ENCODE measurements around the gene MORF4L1. TPM values are rescaled to one million over a fixed set of nuclear protein-coding genes. Genes with fewer than 3 reads are reported as not detected.
"Not testable (repeated sequence)": the region's sequence is repeated elsewhere in the genome, so short reads cannot be mapped to it uniquely, and the experiment has no call there.

MORF4L1 gene
- total RNA-seq, 4 donors from 2014 or later, result 106 to 955 (median 278) TPM

- Histone ChIP-seq H3K27me3 (no peaks in the 10 kb centered on the region), H3K4me1 (no peaks in the 10 kb centered on the region), H3K9me3 (no peaks in the 10 kb centered on the region), H3K36me3 (no peaks in the 10 kb centered on the region), H3K4me3 (no peak overlapping the region), H3K27ac (no peak overlapping the region)
- no peak for DNase-seq
- no peak for TF ChIP-seq POLR2A (IDR thresholded peaks at IDR 0.05)
- TF ChIP-seq CTCF (IDR thresholded peaks at IDR 0.05), result no peak
- intact Hi-C loops (cut with DNase I; ENCODE audit: low total_unique reads), result no loop called here
Measured at GRCh38 chr15:78836333-78836732, 36.4 kb upstream of the MORF4L1 start.

- intact Hi-C loops (cut with DNase I; ENCODE audit: low total_unique reads), result no loop called here
Measured at GRCh38 chr15:78837131-78837530, 35.6 kb upstream of the MORF4L1 start.

GRCh38 chr15:78837543-78837942 lies 35.1 kb upstream of the MORF4L1 start:
- intact Hi-C loops (cut with DNase I; ENCODE audit: low total_unique reads), result no loop called here
- no peak overlapping the region for H3K27ac ChIP-seq
- no peak overlapping the region for H3K4me3 ChIP-seq
- H3K4me1 ChIP-seq, result no peaks in the 10 kb centered on the region
- H3K27me3 ChIP-seq, result no peaks in the 10 kb centered on the region
- no peak for TF ChIP-seq CTCF (IDR thresholded peaks at IDR 0.05)
- no peak for TF ChIP-seq POLR2A (IDR thresholded peaks at IDR 0.05)
- DNase-seq, result no peak
- no peaks in the 10 kb centered on the region for H3K9me3 ChIP-seq
- H3K36me3 ChIP-seq, result no peaks in the 10 kb centered on the region

More at GRCh38 chr15:78837131-78837530, 35.6 kb upstream of the MORF4L1 start:
- H3K27ac ChIP-seq, result no peak overlapping the region
- no peaks in the 10 kb centered on the region for H3K9me3 ChIP-seq
- TF ChIP-seq CTCF (IDR thresholded peaks at IDR 0.05) (no peak), POLR2A (IDR thresholded peaks at IDR 0.05) (no peak)
- no peak for DNase-seq
- no peaks in the 10 kb centered on the region for H3K27me3 ChIP-seq
- H3K36me3 ChIP-seq, result no peaks in the 10 kb centered on the region
- no peaks in the 10 kb centered on the region for H3K4me1 ChIP-seq
- H3K4me3 ChIP-seq, result no peak overlapping the region

- Histone ChIP-seq H3K36me3 (no peaks in the 10 kb centered on the region), H3K9me3 (no peaks in the 10 kb centered on the region), H3K4me3 (no peak overlapping the region), H3K4me1 (no peaks in the 10 kb centered on the region), H3K27ac (no peak overlapping the region), H3K27me3 (no peaks in the 10 kb centered on the region)
- TF ChIP-seq POLR2A (IDR thresholded peaks at IDR 0.05), result no peak
- TF ChIP-seq CTCF (IDR thresholded peaks at IDR 0.05), result no peak
- intact Hi-C loops (cut with DNase I; ENCODE audit: low total_unique reads), result no loop called here
- DNase-seq, result no peak
Measured at GRCh38 chr15:78838489-78838888, 34.2 kb upstream of the MORF4L1 start.

- H3K27ac ChIP-seq; H3K9me3 ChIP-seq; H3K4me3 ChIP-seq; H3K4me1 ChIP-seq; H3K27me3 ChIP-seq; H3K36me3 ChIP-seq; intact Hi-C loops (cut with DNase I; ENCODE audit: low total_unique reads); DNase-seq: not testable (repeated sequence)
Measured at GRCh38 chr15:78839151-78839550, 33.5 kb upstream of the MORF4L1 start.

All from uterus (tissue), 4 donors.